Mammary epithelial cell (primary cell): ENCODE results near the gene SCGB1C1.

ENCODE experiments used
- CTCF ChIP-seq, 2 donors: IDR thresholded peaks in 1 of 2; conservative IDR thresholded peaks in 1 of 2; 2 replicates each; pipeline ENCODE4 v1.5.1; 2011 to 2012; ENCODE audit warnings: inconsistent platforms in 2 of 2, low read length in 2 of 2, mild to moderate bottlenecking in 2 of 2, control low read depth in 1 of 2, low read depth in 1 of 2; ENCODE audit not compliant: insufficient read depth in 1 of 2; ENCODE audit errors: extremely low read depth in 1 of 2
- EZH2 ChIP-seq: IDR thresholded peaks from 2 replicates; pipeline ENCODE4 v1.6.1; 2012; ENCODE audit warnings: low read length, inconsistent platforms, borderline replicate concordance

DNA sequence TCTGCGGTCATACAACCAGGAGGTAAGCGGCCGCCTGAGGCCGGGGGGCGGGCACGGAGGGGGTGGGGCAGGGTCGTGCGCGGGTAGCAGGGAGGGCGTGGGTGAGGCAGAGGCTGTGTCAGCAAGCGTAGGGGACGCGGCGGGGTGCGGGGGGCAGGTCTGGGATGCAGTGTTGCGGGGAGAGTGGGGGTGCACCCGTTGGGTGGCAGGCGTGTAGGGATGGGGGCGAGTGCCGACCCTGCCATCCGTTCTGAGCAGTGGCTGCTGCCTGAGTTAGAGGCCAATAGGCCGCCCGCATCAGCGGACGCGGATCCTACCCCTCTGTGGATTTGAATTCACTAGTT is 16.0 kb downstream of the SCGB1C1 start:
- TF ChIP-seq CTCF (conservative IDR thresholded peaks at IDR 0.05 in 1 of 2, IDR thresholded peaks at IDR 0.05 in 1 of 2; ENCODE audit: extremely low read depth in 1 of 2, insufficient read depth in 1 of 2, low read depth in 1 of 2, low read length in 2 of 2): no peak
- TF ChIP-seq EZH2: no peak
